ENCODE measurements around the gene DOCK1. TPM values are rescaled to one million over a fixed set of nuclear protein-coding genes. Genes with fewer than 3 reads are reported as not detected.
"Not testable (repeated sequence)": the region's sequence is repeated elsewhere in the genome, so short reads cannot be mapped to it uniquely, and the experiment has no call there.

Gene DOCK1
- total RNA-seq, 1 donor from 2014 or later: 57.8 TPM

GRCh38 chr10:126931544-126931943 is 26.3 kb downstream of the DOCK1 start:
- no peaks in the 10 kb centered on the region for H3K27me3 Mint-ChIP-seq (ENCODE audit: low read depth)
- peak overlapping the region; percentile 59 for H3K4me3 Mint-ChIP-seq (ENCODE audit: unreplicated experiment)
- no peaks in the 10 kb centered on the region for H3K9me3 Mint-ChIP-seq (ENCODE audit: low read depth)
- no peak for TF ChIP-seq CTCF (IDR thresholded peaks at IDR 0.05)
- H3K27ac Mint-ChIP-seq (ENCODE audit: unreplicated experiment): peak overlapping the region; percentile 78
- H3K4me1 Mint-ChIP-seq (ENCODE audit: low read depth): peaks cover 46% of the 10 kb centered on the region
- no peak for DNase-seq (ENCODE audit: low spot score)
- peaks cover 8% of the 10 kb centered on the region for H3K36me3 Mint-ChIP-seq (ENCODE audit: low read depth)

DNA sequence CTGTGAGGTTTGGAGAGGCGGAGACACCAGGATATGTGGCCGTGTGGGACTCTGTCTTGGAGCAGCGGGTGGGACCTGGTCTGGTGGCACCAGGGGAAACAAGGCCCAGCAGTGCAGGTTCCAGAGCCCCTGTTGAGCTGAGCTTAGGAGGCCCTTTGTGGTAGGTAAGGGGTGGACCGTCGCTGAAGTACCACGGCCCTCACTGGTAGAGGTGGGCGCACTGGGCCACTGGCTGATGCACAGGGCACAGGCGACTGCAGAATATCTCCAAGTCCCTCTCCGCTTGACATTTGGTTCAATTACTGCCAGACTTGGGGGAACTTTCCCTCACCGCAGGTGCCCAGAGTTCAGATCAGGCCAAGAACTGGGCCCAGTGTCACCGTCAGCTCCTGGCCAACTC is 27.3 kb downstream of the DOCK1 start:
- Mint-ChIP-seq H3K9me3 (ENCODE audit: low read depth) (no peaks in the 10 kb centered on the region), H3K36me3 (ENCODE audit: low read depth) (peaks cover 5% of the 10 kb centered on the region), H3K4me3 (ENCODE audit: unreplicated experiment) (no peak overlapping the region), H3K27me3 (ENCODE audit: low read depth) (no peaks in the 10 kb centered on the region), H3K27ac (ENCODE audit: unreplicated experiment) (no peak overlapping the region), H3K4me1 (ENCODE audit: low read depth) (peaks cover 49% of the 10 kb centered on the region)
- no peak for TF ChIP-seq CTCF (IDR thresholded peaks at IDR 0.05)
- DNase-seq (ENCODE audit: low spot score): no peak

GRCh38 chr10:126933116-126933515 is 27.9 kb downstream of the DOCK1 start:
- DNase-seq (ENCODE audit: low spot score): no peak
- Mint-ChIP-seq H3K27ac (ENCODE audit: unreplicated experiment) (no peak overlapping the region), H3K4me3 (ENCODE audit: unreplicated experiment) (no peak overlapping the region), H3K27me3 (ENCODE audit: low read depth) (no peaks in the 10 kb centered on the region), H3K9me3 (ENCODE audit: low read depth) (no peaks in the 10 kb centered on the region), H3K4me1 (ENCODE audit: low read depth) (peaks cover 49% of the 10 kb centered on the region), H3K36me3 (ENCODE audit: low read depth) (no peaks in the 10 kb centered on the region)
- no peak for TF ChIP-seq CTCF (IDR thresholded peaks at IDR 0.05)

DNA sequence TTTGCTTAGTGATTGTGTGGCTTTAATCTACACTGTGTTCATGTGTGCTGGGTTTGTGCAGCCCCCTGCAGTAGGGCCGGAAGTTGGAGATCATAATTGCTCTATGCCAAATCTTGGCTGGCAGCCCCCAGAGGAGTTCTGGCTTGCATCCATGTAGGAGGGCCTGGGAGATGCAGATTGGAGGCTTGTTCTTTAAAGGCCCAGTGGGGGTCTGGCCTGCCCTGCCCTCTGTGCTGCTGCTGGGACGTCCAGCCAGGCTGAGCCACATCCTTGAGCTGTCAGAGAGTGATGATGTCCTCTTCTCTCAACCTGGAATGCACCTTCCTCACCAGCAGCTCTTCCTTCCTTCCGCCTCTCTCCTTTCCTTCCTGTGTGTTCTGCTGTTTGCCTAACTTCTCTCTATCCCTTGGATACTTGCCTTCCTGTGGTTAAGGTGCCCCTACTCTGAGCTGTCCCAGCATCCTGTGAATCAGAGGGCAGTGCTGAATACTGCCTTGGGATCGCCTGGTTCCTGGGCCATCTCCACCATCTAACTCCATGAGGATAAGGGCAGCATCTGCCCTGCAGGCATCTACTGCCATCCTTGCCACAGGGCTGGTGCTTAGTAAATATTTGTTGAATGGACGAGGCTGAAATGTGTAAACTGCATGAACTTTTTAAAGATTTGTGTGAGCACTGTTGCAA is 30.2 kb downstream of the DOCK1 start:
- no peak for TF ChIP-seq CTCF (IDR thresholded peaks at IDR 0.05)
- Mint-ChIP-seq H3K36me3 (ENCODE audit: low read depth) (peaks cover 2% of the 10 kb centered on the region), H3K27ac (ENCODE audit: unreplicated experiment) (peak overlapping the region; percentile 24), H3K4me3 (ENCODE audit: unreplicated experiment) (no peak overlapping the region), H3K4me1 (ENCODE audit: low read depth) (peaks cover 40% of the 10 kb centered on the region), H3K27me3 (ENCODE audit: low read depth) (no peaks in the 10 kb centered on the region), H3K9me3 (ENCODE audit: low read depth) (no peaks in the 10 kb centered on the region)
- peak; percentile 49 for DNase-seq (ENCODE audit: low spot score)

DNA sequence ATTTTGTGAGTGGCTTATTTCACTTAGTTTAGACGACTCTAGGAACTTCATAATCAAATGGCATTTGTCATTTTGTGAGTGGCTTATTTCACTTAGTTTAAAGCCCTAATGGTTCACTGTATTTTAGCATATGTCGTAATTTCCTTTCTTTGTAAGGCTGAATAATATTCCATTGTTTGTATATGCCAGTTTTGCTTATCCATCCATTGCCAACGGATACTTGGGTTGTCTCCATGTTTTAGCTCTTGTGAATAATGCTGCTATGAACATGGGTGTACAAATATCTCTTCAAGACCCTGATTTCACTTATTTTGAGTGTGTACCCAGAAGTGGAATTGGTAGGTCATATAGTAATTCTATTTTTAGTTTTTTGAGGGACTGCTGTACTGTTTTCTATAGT is 31.8 kb downstream of the DOCK1 start:
- H3K4me3 Mint-ChIP-seq (ENCODE audit: unreplicated experiment): no peak overlapping the region
- no peaks in the 10 kb centered on the region for H3K9me3 Mint-ChIP-seq (ENCODE audit: low read depth)
- H3K27ac Mint-ChIP-seq (ENCODE audit: unreplicated experiment): no peak overlapping the region
- H3K36me3 Mint-ChIP-seq (ENCODE audit: low read depth): peaks cover 2% of the 10 kb centered on the region
- no peaks in the 10 kb centered on the region for H3K27me3 Mint-ChIP-seq (ENCODE audit: low read depth)
- no peak for DNase-seq (ENCODE audit: low spot score)
- TF ChIP-seq CTCF (IDR thresholded peaks at IDR 0.05): no peak
- peaks cover 24% of the 10 kb centered on the region for H3K4me1 Mint-ChIP-seq (ENCODE audit: low read depth)

- not testable (repeated sequence) for H3K27me3 Mint-ChIP-seq (ENCODE audit: low read depth); H3K27ac Mint-ChIP-seq (ENCODE audit: unreplicated experiment); H3K36me3 Mint-ChIP-seq (ENCODE audit: low read depth); H3K4me3 Mint-ChIP-seq (ENCODE audit: unreplicated experiment); H3K9me3 Mint-ChIP-seq (ENCODE audit: low read depth)
- peak; percentile 18 for DNase-seq (ENCODE audit: low spot score)
- peaks cover 19% of the 10 kb centered on the region for H3K4me1 Mint-ChIP-seq (ENCODE audit: low read depth)
Measured at GRCh38 chr10:126938121-126938520, 32.9 kb downstream of the DOCK1 start.
